ENCODE measurements around the gene TMBIM1. TPM values are rescaled to one million over a fixed set of nuclear protein-coding genes. Genes with fewer than 3 reads are reported as not detected.

The TMBIM1 gene
- polyA plus RNA-seq, 1 donor from 2014 or later, result 147 TPM

GRCh38 chr2:218290316-218291261 lies 1.7 kb downstream of the TMBIM1 start:
- Mint-ChIP-seq H3K4me1 (peaks cover 51 to 63% (median 62%) of the 10 kb centered on the region in 3 donors), H3K27ac (peak overlapping the region; percentile 96 to 100 (median 98)), H3K36me3 (peaks cover 2% of the 10 kb centered on the region), H3K9me3 (no peaks in the 10 kb centered on the region), H3K4me3 (peak overlapping the region; percentile 87 to 98 (median 92)), H3K27me3 (peaks cover 2% of the 10 kb centered on the region)

GRCh38 chr2:218289639-218290315 lies 2.5 kb downstream of the TMBIM1 start:
- Mint-ChIP-seq H3K36me3 (peaks cover 2% of the 10 kb centered on the region), H3K4me3 (peak overlapping the region; percentile 87 to 98 (median 92)), H3K4me1 (peaks cover 58 to 67% (median 66%) of the 10 kb centered on the region in 3 donors), H3K9me3 (no peaks in the 10 kb centered on the region), H3K27ac (peak overlapping the region; percentile 96 to 100 (median 98)), H3K27me3 (peaks cover 2% of the 10 kb centered on the region)

- Mint-ChIP-seq H3K4me1 (peaks cover 44 to 64% (median 61%) of the 10 kb centered on the region in 3 donors), H3K27ac (peak overlapping the region; percentile 98 to 100 (median 99)), H3K36me3 (peaks cover 3% of the 10 kb centered on the region), H3K27me3 (peaks cover 2% of the 10 kb centered on the region), H3K4me3 (peak overlapping the region; percentile 89 to 99 (median 96)), H3K9me3 (no peaks in the 10 kb centered on the region)
Measured at GRCh38 chr2:218286570-218287459, 5.5 kb downstream of the TMBIM1 start.

GRCh38 chr2:218285604-218286003 lies 6.7 kb downstream of the TMBIM1 start:
- Mint-ChIP-seq H3K4me1 (peaks cover 37 to 57% (median 56%) of the 10 kb centered on the region in 3 donors), H3K27ac (peak overlapping the region; percentile 98 to 100 (median 99)), H3K27me3 (peaks cover 2% of the 10 kb centered on the region), H3K4me3 (peak overlapping the region; percentile 89 to 99 (median 96)), H3K36me3 (peaks cover 3% of the 10 kb centered on the region), H3K9me3 (no peaks in the 10 kb centered on the region)

- Mint-ChIP-seq H3K27me3 (peaks cover 2% of the 10 kb centered on the region), H3K36me3 (peaks cover 3% of the 10 kb centered on the region), H3K27ac (peak overlapping the region; percentile 96 to 99 (median 98)), H3K4me3 (peak overlapping the region; percentile 41 to 97 (median 86)), H3K4me1 (peaks cover 36 to 48% (median 46%) of the 10 kb centered on the region in 3 donors), H3K9me3 (no peaks in the 10 kb centered on the region)
Measured at GRCh38 chr2:218284106-218284811, 8.0 kb downstream of the TMBIM1 start.

GRCh38 chr2:218282173-218282991 lies 9.9 kb downstream of the TMBIM1 start:
- Mint-ChIP-seq H3K4me3 (peak overlapping the region in 2 of 4 donors; percentile 17 to 22), H3K36me3 (peaks cover 1% of the 10 kb centered on the region), H3K9me3 (no peaks in the 10 kb centered on the region), H3K27ac (peak overlapping the region in 2 of 3 donors; percentile 64 to 98), H3K4me1 (peaks cover 26 to 37% (median 34%) of the 10 kb centered on the region in 3 donors), H3K27me3 (peaks cover 2% of the 10 kb centered on the region)

GRCh38 chr2:218281449-218281848 lies 10.9 kb downstream of the TMBIM1 start:
- H3K27ac Mint-ChIP-seq, result no peak overlapping the region
- no peak overlapping the region for H3K4me3 Mint-ChIP-seq
- H3K4me1 Mint-ChIP-seq, result peaks cover 16 to 28% (median 24%) of the 10 kb centered on the region in 3 donors
- peaks cover 2% of the 10 kb centered on the region for H3K27me3 Mint-ChIP-seq
- no peaks in the 10 kb centered on the region for H3K9me3 Mint-ChIP-seq
- H3K36me3 Mint-ChIP-seq, result peaks cover 1% of the 10 kb centered on the region

- H3K4me1 Mint-ChIP-seq, result peaks cover 10 to 18% (median 16%) of the 10 kb centered on the region in 3 donors
- peaks cover 1% of the 10 kb centered on the region for H3K36me3 Mint-ChIP-seq
- no peaks in the 10 kb centered on the region for H3K27me3 Mint-ChIP-seq
- H3K4me3 Mint-ChIP-seq, result no peak overlapping the region
- peak overlapping the region; percentile 31 to 60 (median 35) for H3K27ac Mint-ChIP-seq
- no peaks in the 10 kb centered on the region for H3K9me3 Mint-ChIP-seq
Measured at GRCh38 chr2:218280260-218280870, 11.9 kb downstream of the TMBIM1 start.

- peaks cover 3 to 17% (median 14%) of the 10 kb centered on the region in 3 donors for H3K4me1 Mint-ChIP-seq
- no peaks in the 10 kb centered on the region for H3K9me3 Mint-ChIP-seq
- no peak overlapping the region for H3K4me3 Mint-ChIP-seq
- peak overlapping the region in 1 of 3 donors; percentile 23 for H3K27ac Mint-ChIP-seq
- no peaks in the 10 kb centered on the region for H3K27me3 Mint-ChIP-seq
- H3K36me3 Mint-ChIP-seq, result peaks cover 1% of the 10 kb centered on the region
Measured at GRCh38 chr2:218278531-218279360, 13.6 kb downstream of the TMBIM1 start.

- Mint-ChIP-seq H3K27ac (no peak overlapping the region), H3K9me3 (no peaks in the 10 kb centered on the region), H3K36me3 (no peaks in the 10 kb centered on the region), H3K4me1 (peaks cover 5 to 17% (median 14%) of the 10 kb centered on the region in 3 donors), H3K4me3 (no peak overlapping the region), H3K27me3 (no peaks in the 10 kb centered on the region)
Measured at GRCh38 chr2:218277921-218278320, 14.4 kb downstream of the TMBIM1 start.

GRCh38 chr2:218276986-218277755 lies 15.1 kb downstream of the TMBIM1 start:
- Mint-ChIP-seq H3K27me3 (no peaks in the 10 kb centered on the region), H3K9me3 (no peaks in the 10 kb centered on the region), H3K4me1 (peaks cover 6 to 23% (median 19%) of the 10 kb centered on the region in 3 donors), H3K27ac (peak overlapping the region in 1 of 3 donors; percentile 79), H3K4me3 (no peak overlapping the region), H3K36me3 (no peaks in the 10 kb centered on the region)
